GM21717 (cell line): ENCODE measurements around the gene TMEM120B.

Source experiments
- ATAC-seq: cut with Tn5 transposase; IDR thresholded peaks from one replicate; pipeline ENCODE4 v1.9.1; 2021; ENCODE audit warnings: mild to moderate bottlenecking, moderate library complexity; ENCODE audit not compliant: unreplicated experiment

TMEM120B gene

GRCh38 chr12:121773011-121773777, 60.6 kb downstream of the TMEM120B start:
- peak; percentile 43 for ATAC-seq

DNA sequence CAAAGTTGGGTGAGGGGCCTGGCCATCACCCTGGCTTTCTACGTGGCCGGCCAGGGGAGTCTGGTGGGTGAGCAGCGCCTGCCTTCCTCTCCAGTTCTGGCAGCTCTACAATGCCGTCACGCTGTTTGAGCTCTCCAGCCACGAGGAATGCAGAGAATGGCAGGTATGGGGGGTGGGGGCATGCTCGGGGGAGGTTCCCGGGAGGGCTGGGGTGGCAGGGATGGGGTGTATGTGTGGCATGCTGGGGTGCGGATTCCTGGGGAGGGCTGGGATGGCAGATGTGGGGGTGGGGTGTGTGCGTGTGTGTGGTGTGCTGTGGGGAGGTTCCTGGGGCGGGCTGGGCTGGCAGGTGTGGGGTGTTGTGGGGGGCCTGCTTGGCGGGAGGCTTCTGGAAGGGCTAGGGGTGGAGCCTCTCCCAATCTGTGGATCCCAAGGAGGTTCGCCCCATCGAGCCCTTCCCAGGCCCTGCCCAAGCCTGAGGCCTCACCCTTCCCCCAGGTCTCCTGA, 62.5 kb downstream of the TMEM120B start:
- no peak for ATAC-seq

DNA sequence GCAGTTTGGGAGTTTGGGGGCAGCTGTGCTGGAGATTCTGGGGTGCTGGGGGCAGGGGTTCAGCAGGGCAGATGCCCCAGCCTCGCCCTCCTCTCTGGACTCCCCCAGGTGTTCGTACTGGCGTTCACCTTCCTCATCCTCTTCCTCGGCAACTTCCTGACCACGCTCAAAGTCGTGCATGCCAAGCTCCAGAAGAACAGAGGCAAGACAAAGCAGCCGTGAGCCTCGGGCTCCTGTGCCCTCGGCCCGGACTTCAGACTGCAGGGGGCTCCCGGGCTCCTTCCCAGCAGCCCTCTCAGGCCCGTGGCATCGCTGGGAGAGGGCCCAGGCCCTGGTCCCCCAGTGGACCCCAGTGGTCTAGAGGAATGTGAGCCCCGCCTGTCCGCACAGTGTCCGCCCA, 62.9 kb downstream of the TMEM120B start:
- ATAC-seq, result no peak

- ATAC-seq, result no peak
Measured at GRCh38 chr12:121776190-121777098, 63.9 kb downstream of the TMEM120B start.

- ATAC-seq, result no peak
Measured at GRCh38 chr12:121778567-121779421, 66.2 kb downstream of the TMEM120B start.

- no peak for ATAC-seq
Measured at GRCh38 chr12:121779422-121779895, 66.9 kb downstream of the TMEM120B start.

GRCh38 chr12:121780429-121780828, 67.9 kb downstream of the TMEM120B start:
- ATAC-seq, result no peak

DNA sequence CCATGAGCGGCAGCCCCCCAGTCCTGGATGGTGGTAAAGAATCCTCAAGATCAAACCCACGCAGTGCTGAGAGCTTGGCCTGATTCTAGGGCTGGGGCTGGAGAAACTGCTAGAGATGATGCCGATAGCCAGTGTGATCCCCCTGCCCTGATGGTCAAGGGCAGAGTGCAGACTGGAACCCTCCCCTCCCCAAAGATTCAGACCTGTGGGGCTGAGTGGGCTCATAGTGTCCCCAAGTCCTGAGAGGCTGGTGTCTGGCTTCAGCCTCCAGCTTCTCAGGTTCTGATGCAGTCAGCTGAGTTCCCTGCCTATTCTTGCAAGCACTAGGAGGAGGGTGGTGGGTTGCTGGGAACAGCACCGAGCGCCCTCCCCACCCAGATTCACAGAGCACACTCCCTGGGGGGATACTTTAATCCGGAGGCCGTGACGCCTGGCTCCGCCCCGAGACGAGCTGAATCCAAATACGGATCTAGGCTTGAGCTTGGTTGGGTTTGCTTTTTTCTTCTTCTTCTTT, 69.0 kb downstream of the TMEM120B start:
- peak; percentile 9 for ATAC-seq

- peak; percentile 37 for ATAC-seq
Measured at GRCh38 chr12:121781998-121782979, 69.7 kb downstream of the TMEM120B start.

GRCh38 chr12:121783766-121784165, 71.2 kb downstream of the TMEM120B start:
- no peak for ATAC-seq

DNA sequence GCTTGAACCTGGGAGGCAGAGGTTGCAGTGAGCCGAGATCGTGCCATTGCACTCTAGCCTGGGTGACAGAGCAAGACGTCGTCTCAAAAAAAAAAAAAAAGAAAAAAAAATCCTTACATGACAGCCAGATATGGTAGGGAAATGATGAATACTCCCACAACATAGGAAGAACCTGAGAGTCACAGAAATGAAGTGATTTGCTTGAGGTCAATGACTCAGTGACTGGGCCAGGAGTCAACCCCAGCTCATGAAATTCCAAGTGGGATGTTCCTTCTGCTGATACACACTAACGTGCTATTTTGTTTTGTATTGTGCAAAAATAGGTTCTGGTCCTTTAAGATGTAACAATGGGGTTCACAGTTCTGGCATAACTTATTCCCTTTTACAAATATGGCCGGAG, 71.9 kb downstream of the TMEM120B start:
- no peak for ATAC-seq

GRCh38 chr12:121786440-121786825, 73.9 kb downstream of the TMEM120B start:
- no peak for ATAC-seq

DNA sequence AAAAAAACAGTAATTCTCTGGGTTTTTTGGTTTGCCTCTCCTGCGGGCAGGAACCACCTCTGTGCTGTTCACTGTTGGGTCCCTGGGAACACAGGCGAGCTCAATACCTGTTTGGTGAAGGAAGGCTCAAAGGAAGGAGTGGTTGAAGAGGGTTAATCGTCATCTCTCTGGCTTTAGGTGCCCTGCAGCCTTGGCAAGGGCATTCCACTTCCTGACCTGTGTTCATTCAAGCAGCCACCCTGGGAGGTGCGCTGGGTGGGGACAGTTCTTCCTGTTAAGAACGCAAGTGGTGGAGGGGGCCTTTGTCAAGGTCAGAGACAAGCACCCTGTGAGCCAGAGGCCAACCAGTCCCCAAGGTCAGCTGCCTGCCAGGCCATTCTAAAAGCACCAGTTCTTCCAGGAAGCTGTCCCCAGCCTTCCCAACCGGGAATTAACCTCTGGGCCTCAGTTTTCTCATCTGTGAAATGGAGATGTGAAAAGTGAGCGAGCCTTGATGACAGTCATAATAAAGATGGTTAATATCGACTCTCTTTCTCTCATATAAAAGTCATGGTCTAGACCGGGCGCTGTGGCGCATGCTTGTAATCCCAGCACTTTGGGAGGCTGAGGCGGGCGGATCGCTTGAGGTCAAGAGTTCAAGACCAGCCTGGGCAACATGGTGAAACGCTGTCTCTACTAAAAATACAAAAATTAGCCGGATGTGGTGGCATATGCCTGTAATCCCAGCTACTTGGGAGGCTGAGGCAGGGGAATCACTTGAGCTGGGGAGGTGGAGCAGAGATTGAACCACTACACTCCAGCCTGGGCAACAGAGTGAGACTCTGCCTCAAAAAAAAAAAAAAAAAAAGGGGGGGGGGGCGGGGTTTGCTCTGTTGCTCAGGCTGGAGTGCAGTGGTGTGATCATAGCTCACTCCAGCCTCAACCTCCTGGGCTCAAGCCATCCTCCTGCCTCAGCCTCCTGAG, 74.8 kb downstream of the TMEM120B start:
- ATAC-seq, result no peak

- no peak for ATAC-seq
Measured at GRCh38 chr12:121788176-121788818, 75.7 kb downstream of the TMEM120B start.

- no peak for ATAC-seq
Measured at GRCh38 chr12:121789233-121789781, 76.8 kb downstream of the TMEM120B start.

DNA sequence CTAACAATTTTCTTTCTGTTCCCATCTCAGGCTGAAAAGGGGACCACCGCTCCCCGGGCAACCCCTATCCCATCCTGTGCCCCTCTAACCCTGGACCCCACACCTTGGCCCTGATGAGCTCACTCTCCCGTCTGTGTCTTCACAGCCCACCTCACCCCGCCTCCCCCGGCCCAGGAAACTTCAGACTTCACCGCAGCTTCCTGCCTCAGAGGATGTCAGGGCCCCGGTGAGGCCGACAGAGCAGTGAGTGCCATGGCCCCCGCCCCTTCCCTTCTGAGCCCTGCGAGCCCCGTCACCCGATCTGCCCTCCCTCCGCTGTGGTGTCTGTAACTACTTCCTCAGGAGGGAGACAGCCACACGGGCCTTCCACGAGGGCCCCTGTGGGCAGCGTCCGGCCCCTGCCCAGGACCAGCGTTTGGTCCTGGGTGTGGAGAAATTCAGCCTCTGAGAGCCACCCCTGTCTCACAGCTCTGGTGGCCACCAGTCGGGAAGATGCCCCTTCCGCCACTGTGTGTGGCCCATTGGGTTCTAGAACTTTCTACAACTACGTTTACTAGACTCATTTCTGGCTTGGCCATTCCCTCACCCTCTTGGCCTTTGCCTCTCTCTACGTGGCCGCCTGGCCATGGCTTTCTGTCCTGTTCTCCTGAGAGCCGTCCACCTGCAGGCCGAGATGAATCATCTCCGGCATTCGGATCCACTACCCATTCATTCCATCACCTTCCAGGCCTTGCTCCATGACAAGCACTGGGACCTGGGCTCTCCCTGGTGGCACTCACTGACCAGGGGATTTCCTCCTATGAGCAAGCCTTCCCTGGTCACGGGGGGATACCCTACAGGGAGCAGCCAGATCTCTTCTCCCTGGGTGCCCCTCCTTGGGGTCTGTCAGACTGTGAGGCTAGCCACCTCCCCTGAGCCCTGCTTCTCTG, 77.5 kb downstream of the TMEM120B start:
- ATAC-seq, result peak; percentile 39
